ENCODE measurements around the gene PAIP1.

The PAIP1 gene

DNA sequence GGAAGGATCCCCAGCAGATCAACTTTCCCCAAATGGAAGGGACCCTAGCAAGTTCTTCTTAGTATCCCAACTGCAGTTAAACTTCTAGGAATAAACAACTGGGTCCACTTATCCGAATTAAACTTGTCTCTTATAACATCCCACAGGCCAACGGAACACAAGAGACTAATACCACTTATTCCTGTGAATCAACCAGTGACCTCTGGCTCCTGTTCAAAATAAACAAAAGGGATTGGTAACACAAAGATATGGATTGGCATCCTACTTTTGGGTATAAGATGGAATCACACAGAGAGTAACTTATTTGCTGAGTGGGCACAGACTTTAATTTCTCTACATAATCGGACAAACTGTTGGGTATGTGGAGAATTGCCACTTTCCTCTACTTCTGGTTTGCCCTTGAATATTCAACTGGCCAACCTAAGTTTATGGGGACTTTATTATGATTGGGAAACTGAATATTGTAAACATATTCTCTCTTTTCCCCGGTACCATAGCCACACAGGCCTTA is 12.4 kb upstream of the PAIP1 start:
- Histone ChIP-seq H3K36me3 (no peaks in the 10 kb centered on the region), H3K27me3 (no peaks in the 10 kb centered on the region), H3K4me1 (peaks cover 0 to 19% (median 4%) of the 10 kb centered on the region in 4 donors), H3K9me3 (no peaks in the 10 kb centered on the region), H3K27ac (no peak overlapping the region), H3K4me3 (no peak overlapping the region)
- TF ChIP-seq, protein P1, sequence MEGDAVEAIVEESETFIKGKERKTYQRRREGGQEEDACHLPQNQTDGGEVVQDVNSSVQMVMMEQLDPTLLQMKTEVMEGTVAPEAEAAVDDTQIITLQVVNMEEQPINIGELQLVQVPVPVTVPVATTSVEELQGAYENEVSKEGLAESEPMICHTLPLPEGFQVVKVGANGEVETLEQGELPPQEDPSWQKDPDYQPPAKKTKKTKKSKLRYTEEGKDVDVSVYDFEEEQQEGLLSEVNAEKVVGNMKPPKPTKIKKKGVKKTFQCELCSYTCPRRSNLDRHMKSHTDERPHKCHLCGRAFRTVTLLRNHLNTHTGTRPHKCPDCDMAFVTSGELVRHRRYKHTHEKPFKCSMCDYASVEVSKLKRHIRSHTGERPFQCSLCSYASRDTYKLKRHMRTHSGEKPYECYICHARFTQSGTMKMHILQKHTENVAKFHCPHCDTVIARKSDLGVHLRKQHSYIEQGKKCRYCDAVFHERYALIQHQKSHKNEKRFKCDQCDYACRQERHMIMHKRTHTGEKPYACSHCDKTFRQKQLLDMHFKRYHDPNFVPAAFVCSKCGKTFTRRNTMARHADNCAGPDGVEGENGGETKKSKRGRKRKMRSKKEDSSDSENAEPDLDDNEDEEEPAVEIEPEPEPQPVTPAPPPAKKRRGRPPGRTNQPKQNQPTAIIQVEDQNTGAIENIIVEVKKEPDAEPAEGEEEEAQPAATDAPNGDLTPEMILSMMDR (IDR thresholded peaks at IDR 0.05): no peak
- no peak for DNase-seq
- intact Hi-C loops (cut with DNase I; ENCODE audit: low total_unique reads): no loop called here

DNA sequence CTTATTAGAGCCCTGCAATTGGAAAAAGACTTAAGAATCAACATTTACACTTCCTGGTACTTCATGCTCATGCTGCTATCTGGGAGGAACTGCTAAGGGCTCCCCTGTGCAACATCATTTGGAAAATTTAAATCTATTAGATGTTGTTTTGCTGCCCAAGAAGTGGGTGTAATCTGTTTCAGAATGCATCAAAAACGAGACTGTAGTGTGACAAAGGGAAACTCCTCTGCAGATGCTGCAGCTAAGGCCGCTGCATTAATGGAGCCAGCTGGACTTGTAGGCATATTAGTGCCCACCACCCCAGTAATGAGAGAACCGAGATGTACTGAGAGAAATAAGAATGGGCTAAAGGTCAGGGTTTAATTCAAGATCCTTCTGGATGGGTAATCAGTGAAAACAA is 11.1 kb upstream of the PAIP1 start:
- TF ChIP-seq, protein P1 (IDR thresholded peaks at IDR 0.05): no peak
- H3K36me3 ChIP-seq: no peaks in the 10 kb centered on the region
- no peak overlapping the region for H3K27ac ChIP-seq
- intact Hi-C loops (cut with DNase I; ENCODE audit: low total_unique reads): no loop called here
- peaks cover 0 to 25% (median 7%) of the 10 kb centered on the region in 4 donors for H3K4me1 ChIP-seq
- H3K9me3 ChIP-seq: no peaks in the 10 kb centered on the region
- H3K4me3 ChIP-seq: no peak overlapping the region
- no peaks in the 10 kb centered on the region for H3K27me3 ChIP-seq
- DNase-seq: no peak

DNA sequence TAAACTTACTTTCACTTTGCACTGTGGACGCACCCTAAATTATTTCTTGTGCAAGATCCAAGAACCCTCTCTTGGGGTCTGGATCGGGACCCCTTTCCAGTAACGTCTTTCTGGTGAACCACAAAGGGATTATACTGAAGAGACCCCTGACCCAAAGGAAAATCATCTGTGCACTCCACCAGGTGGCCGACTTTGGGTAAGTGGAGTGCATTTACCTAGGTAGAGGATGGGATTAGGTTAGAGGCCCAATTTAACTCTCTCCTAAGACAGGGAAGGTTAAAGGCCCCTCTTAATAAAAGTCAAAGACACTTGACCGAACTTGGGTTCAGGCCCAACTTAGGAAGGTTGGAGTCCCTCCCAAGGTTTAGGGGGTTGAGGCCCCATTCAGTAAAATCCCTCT is 8.2 kb upstream of the PAIP1 start:
- intact Hi-C loops (cut with DNase I; ENCODE audit: low total_unique reads): no loop called here
- Histone ChIP-seq H3K27me3 (no peaks in the 10 kb centered on the region), H3K4me3 (no peak overlapping the region), H3K36me3 (no peaks in the 10 kb centered on the region), H3K4me1 (peaks cover 0 to 12% (median 3%) of the 10 kb centered on the region in 4 donors), H3K27ac (no peak overlapping the region), H3K9me3 (no peaks in the 10 kb centered on the region)
- TF ChIP-seq, protein P1 (IDR thresholded peaks at IDR 0.05): no peak
- no peak for DNase-seq

DNA sequence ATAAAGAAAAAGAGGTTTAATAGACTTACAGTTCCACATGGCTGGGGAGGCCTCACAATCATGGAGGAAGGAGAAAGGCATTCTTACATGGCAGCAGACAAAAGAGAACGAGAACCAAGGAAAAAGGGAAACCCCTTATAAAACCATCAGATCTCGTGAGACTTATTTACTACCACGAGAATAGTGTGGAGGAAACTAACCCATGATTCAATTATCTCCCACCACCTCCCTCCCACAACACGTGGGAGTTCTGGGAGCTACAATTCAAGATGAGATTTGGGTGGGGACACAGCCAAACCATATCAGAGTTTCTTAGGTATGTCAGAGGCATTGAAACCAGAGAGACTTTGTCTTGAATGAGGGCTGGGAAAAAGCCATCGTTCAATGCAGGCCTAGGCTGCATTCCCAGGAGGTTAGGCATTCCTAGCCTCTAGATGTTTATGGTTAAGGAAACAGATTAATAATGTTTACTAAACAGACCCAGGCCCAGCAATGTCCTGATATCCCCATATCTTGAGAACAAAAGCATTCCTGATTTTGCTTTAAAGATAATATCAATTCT is 7.5 kb upstream of the PAIP1 start:
- Histone ChIP-seq H3K4me1 (peaks cover 0 to 12% (median 3%) of the 10 kb centered on the region in 4 donors), H3K27me3 (no peaks in the 10 kb centered on the region), H3K4me3 (no peak overlapping the region), H3K36me3 (no peaks in the 10 kb centered on the region), H3K27ac (no peak overlapping the region), H3K9me3 (no peaks in the 10 kb centered on the region)
- intact Hi-C loops (cut with DNase I; ENCODE audit: low total_unique reads): no loop called here
- no peak for DNase-seq
- TF ChIP-seq, protein P1 (IDR thresholded peaks at IDR 0.05): no peak

DNA sequence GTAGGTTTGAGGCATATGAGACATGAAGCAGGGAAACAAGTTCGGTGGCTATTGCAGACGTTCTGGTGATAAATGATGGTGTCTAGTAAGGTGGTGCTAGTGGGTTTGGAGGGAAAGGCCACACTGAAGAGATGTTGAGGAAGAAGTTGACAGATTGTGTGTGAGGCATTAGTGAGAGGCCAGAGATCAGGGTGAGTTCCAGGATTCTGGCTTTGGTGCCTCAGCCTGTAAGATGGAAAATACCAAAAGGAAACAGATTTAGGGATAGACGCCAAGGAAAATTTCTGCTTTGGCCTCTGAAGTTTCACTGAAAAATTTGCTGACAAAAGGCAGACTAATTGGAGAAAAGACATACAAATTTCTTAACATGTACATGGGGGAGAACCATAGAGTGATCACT is 6.4 kb upstream of the PAIP1 start:
- no peak for DNase-seq
- peak overlapping the region; percentile 35 to 51 for H3K27ac ChIP-seq

More for the DNA sequence above, 6.4 kb upstream of the PAIP1 start:
- no peaks in the 10 kb centered on the region for H3K36me3 ChIP-seq
- H3K27me3 ChIP-seq: no peaks in the 10 kb centered on the region
- H3K4me1 ChIP-seq: peaks cover 0 to 12% (median 3%) of the 10 kb centered on the region in 4 donors
- H3K9me3 ChIP-seq: no peaks in the 10 kb centered on the region
- H3K4me3 ChIP-seq: no peak overlapping the region
- intact Hi-C loops (cut with DNase I; ENCODE audit: low total_unique reads): no loop called here
- TF ChIP-seq, protein P1 (IDR thresholded peaks at IDR 0.05): no peak
